NT2/D1 (cell line): ENCODE data around the gene ZNF544.
A peak's percentile ranks its signal among the peaks of the same experiment; 100 is the strongest.
"Not testable (repeated sequence)": the region's sequence is repeated elsewhere in the genome, so short reads cannot be mapped to it uniquely, and the experiment has no call there.

Experiments
- DNase-seq: peaks from one replicate; pipeline ENCODE4 v3.0.0-alpha.2; 2011; ENCODE audit warnings: low read depth, low spot score
- H3K27me3 ChIP-seq: 2 replicates; pipeline ENCODE4 v1.6.0; 2011; ENCODE audit warnings: mild to moderate bottlenecking; ENCODE audit not compliant: insufficient read length, insufficient read depth
- H3K36me3 ChIP-seq: 2 replicates; pipeline ENCODE4 v1.6.1; 2011; ENCODE audit warnings: mild to moderate bottlenecking, low read length, mixed read lengths; ENCODE audit not compliant: insufficient read depth, insufficient read length
- H3K4me1 ChIP-seq: 2 replicates; pipeline ENCODE4 v1.5.1; 2011; ENCODE audit not compliant: insufficient read depth, insufficient read length
- H3K4me3 ChIP-seq: 2 replicates; pipeline ENCODE4 v1.5.1; 2011; ENCODE audit warnings: low read depth; ENCODE audit not compliant: insufficient read length
- H3K9ac ChIP-seq: 2 replicates; pipeline ENCODE4 v1.6.0; 2011; ENCODE audit warnings: low read depth; ENCODE audit not compliant: insufficient read length
- H3K9me3 ChIP-seq: 2 replicates; pipeline ENCODE4 v1.5.1; 2011; ENCODE audit warnings: mild to moderate bottlenecking, low read length; ENCODE audit not compliant: insufficient read depth
- SUZ12 ChIP-seq: IDR thresholded peaks from 2 replicates; pipeline ENCODE4 v1.6.1; 2011; ENCODE audit not compliant: insufficient read length, insufficient read depth; ENCODE audit errors: extremely low read depth
- YY1 ChIP-seq: IDR thresholded peaks from 2 replicates; pipeline ENCODE4 v1.6.1; 2011; ENCODE audit not compliant: insufficient read length, insufficient read depth
- ZNF274 ChIP-seq: IDR thresholded peaks from 2 replicates; pipeline ENCODE4 v1.6.1; 2011; ENCODE audit warnings: mild to moderate bottlenecking, low read depth, low read length

ZNF544 gene

GRCh38 chr19:58218899-58219298, 9.8 kb upstream of the ZNF544 start:
- Histone ChIP-seq H3K4me3 (no peak overlapping the region), H3K4me1 (no peaks in the 10 kb centered on the region), H3K36me3 (peaks cover 5% of the 10 kb centered on the region), H3K9me3 (peaks cover 4% of the 10 kb centered on the region; the same call in 1 of the 2 replicates), H3K27me3 (no peaks in the 10 kb centered on the region), H3K9ac (no peak overlapping the region)
- DNase-seq, result no peak
- TF ChIP-seq ZNF274, result no peak
- TF ChIP-seq YY1, result no peak
- no peak for TF ChIP-seq SUZ12

GRCh38 chr19:58227964-58228584, 640 bp upstream of the ZNF544 start:
- Histone ChIP-seq H3K27me3 (no peaks in the 10 kb centered on the region), H3K36me3 (peaks cover 35% of the 10 kb centered on the region), H3K4me3 (peak overlapping the region; percentile 88), H3K9ac (peak overlapping the region; percentile 96), H3K9me3 (peaks cover 10% of the 10 kb centered on the region; the same call in 1 of the 2 replicates), H3K4me1 (peaks cover 5% of the 10 kb centered on the region)
- DNase-seq, result no peak
- TF ChIP-seq SUZ12, result no peak
- no peak for TF ChIP-seq YY1
- TF ChIP-seq ZNF274, result no peak

GRCh38 chr19:58229255-58229639, 533 bp downstream of the ZNF544 start:
- DNase-seq, result no peak
- H3K4me1 ChIP-seq, result peaks cover 5% of the 10 kb centered on the region
- peak overlapping the region; percentile 88 for H3K4me3 ChIP-seq
- TF ChIP-seq YY1 (no peak), ZNF274 (no peak)
- peaks cover 10% of the 10 kb centered on the region; the same call in 1 of the 2 replicates for H3K9me3 ChIP-seq
- H3K36me3 ChIP-seq, result peaks cover 47% of the 10 kb centered on the region
- H3K27me3 ChIP-seq, result no peaks in the 10 kb centered on the region
- H3K9ac ChIP-seq, result peak overlapping the region; percentile 96

- H3K9ac ChIP-seq, result no peak overlapping the region
- H3K9me3 ChIP-seq, result peaks cover 3% of the 10 kb centered on the region; the same call in 1 of the 2 replicates
- no peak overlapping the region for H3K4me3 ChIP-seq
- TF ChIP-seq YY1 (no peak), SUZ12 (no peak), ZNF274 (no peak)
- no peaks in the 10 kb centered on the region for H3K4me1 ChIP-seq
- no peak for DNase-seq
- H3K27me3 ChIP-seq, result no peaks in the 10 kb centered on the region
- H3K36me3 ChIP-seq, result peaks cover 79% of the 10 kb centered on the region
These were observed 8.6 kb downstream of the ZNF544 start for GRCh38 chr19:58237324-58237723.

GRCh38 chr19:58243351-58243750, 14.6 kb downstream of the ZNF544 start:
- H3K9ac ChIP-seq, result no peak overlapping the region
- peaks cover 86% of the 10 kb centered on the region for H3K36me3 ChIP-seq
- TF ChIP-seq ZNF274 (no peak), YY1 (no peak), SUZ12 (no peak)
- DNase-seq, result no peak
- no peak overlapping the region for H3K4me3 ChIP-seq
- peaks cover 48% of the 10 kb centered on the region for H3K9me3 ChIP-seq
- no peaks in the 10 kb centered on the region for H3K27me3 ChIP-seq
- no peaks in the 10 kb centered on the region for H3K4me1 ChIP-seq

- H3K36me3 ChIP-seq, result peaks cover 96% of the 10 kb centered on the region
- DNase-seq, result no peak
- no peaks in the 10 kb centered on the region for H3K4me1 ChIP-seq
- H3K27me3 ChIP-seq, result no peaks in the 10 kb centered on the region
- H3K9me3 ChIP-seq, result peaks cover 89% of the 10 kb centered on the region
- H3K4me3 ChIP-seq, result no peak overlapping the region
- TF ChIP-seq YY1 (no peak), SUZ12 (no peak), ZNF274 (no peak)
- no peak overlapping the region for H3K9ac ChIP-seq
These were observed 20.2 kb downstream of the ZNF544 start for GRCh38 chr19:58248886-58249285.

- TF ChIP-seq SUZ12 (no peak), ZNF274 (no peak), YY1 (no peak)
- Histone ChIP-seq H3K9ac (no peak overlapping the region), H3K4me3 (no peak overlapping the region), H3K4me1 (no peaks in the 10 kb centered on the region), H3K9me3 (peaks cover 99% of the 10 kb centered on the region), H3K36me3 (peaks cover 87% of the 10 kb centered on the region), H3K27me3 (no peaks in the 10 kb centered on the region)
- DNase-seq, result no peak
These were observed 23.5 kb downstream of the ZNF544 start for GRCh38 chr19:58252102-58252685.

GRCh38 chr19:58258259-58258658, 29.5 kb downstream of the ZNF544 start:
- DNase-seq, H3K4me1 ChIP-seq, H3K9ac ChIP-seq, H3K4me3 ChIP-seq, H3K27me3 ChIP-seq: not testable (repeated sequence)
- H3K9me3 ChIP-seq, result peaks cover 100% of the 10 kb centered on the region
- H3K36me3 ChIP-seq, result peaks cover 89% of the 10 kb centered on the region
